ENCODE measurements around the gene PPM1H. TPM values are rescaled to one million over a fixed set of nuclear protein-coding genes. Genes with fewer than 3 reads are reported as not detected.

The PPM1H gene
- total and polyA plus RNA-seq, 7 donors, result 0.92 to 4.3 (median 3.0) TPM

- intact Hi-C loops (cut with DNase I), result no loop called here
- H3K4me1 ChIP-seq, result peaks cover 0 to 8% (median 4%) of the 10 kb centered on the region in 4 donors
- DNase-seq, result no peak
- 89 to 92% methylated on average over 2 of the region's 2 CpGs for WGBS, 2 donors
- H3K36me3 ChIP-seq, result no peaks in the 10 kb centered on the region
- H3K27me3 ChIP-seq, result no peaks in the 10 kb centered on the region
- no peaks in the 10 kb centered on the region for H3K9me3 ChIP-seq
- TF ChIP-seq POLR2AphosphoS5 (IDR thresholded peaks at IDR 0.05) (no peak), POLR2A (IDR thresholded peaks at IDR 0.05) (no peak)
- H3K27ac ChIP-seq, result no peak overlapping the region
- H3K4me3 ChIP-seq, result no peak overlapping the region
These were observed 72.6 kb downstream of the PPM1H start for GRCh38 chr12:62862259-62862881.

- no peak for DNase-seq
- no peaks in the 10 kb centered on the region for H3K27me3 ChIP-seq
- H3K4me3 ChIP-seq, result no peak overlapping the region
- H3K4me1 ChIP-seq, result peaks cover 0 to under 1% (median under 1%) of the 10 kb centered on the region in 4 donors
- no peaks in the 10 kb centered on the region for H3K9me3 ChIP-seq
- no peak overlapping the region for H3K27ac ChIP-seq
- TF ChIP-seq POLR2A (IDR thresholded peaks at IDR 0.05) (no peak), EP300 (IDR thresholded peaks at IDR 0.05) (no peak), CTCF (IDR thresholded peaks at IDR 0.05) (no peak), POLR2AphosphoS5 (IDR thresholded peaks at IDR 0.05) (no peak)
- intact Hi-C loops (cut with DNase I), result no loop called here
- H3K36me3 ChIP-seq, result no peaks in the 10 kb centered on the region
- WGBS, 2 donors, result 75 to 77% methylated on average over 4 of the region's 4 CpGs
These were observed 73.4 kb downstream of the PPM1H start for GRCh38 chr12:62861586-62861985.

GRCh38 chr12:62860501-62861411, 74.2 kb downstream of the PPM1H start:
- Histone ChIP-seq H3K4me1 (no peaks in the 10 kb centered on the region), H3K4me3 (no peak overlapping the region), H3K27ac (no peak overlapping the region), H3K36me3 (no peaks in the 10 kb centered on the region), H3K27me3 (no peaks in the 10 kb centered on the region), H3K9me3 (no peaks in the 10 kb centered on the region)
- 77 to 81% methylated on average over 10 of the region's 10 CpGs for WGBS, 2 donors
- DNase-seq, result no peak
- TF ChIP-seq POLR2AphosphoS5 (IDR thresholded peaks at IDR 0.05) (no peak), EP300 (IDR thresholded peaks at IDR 0.05) (no peak), CTCF (IDR thresholded peaks at IDR 0.05) (no peak), POLR2A (IDR thresholded peaks at IDR 0.05) (no peak)
- intact Hi-C loops (cut with DNase I), result no loop called here

GRCh38 chr12:62860020-62860419, 74.9 kb downstream of the PPM1H start:
- H3K4me1 ChIP-seq, result no peaks in the 10 kb centered on the region
- 76 to 82% methylated on average over 5 of the region's 5 CpGs for WGBS, 2 donors

More at GRCh38 chr12:62860020-62860419, 74.9 kb downstream of the PPM1H start:
- Histone ChIP-seq H3K27ac (no peak overlapping the region), H3K4me3 (no peak overlapping the region), H3K27me3 (no peaks in the 10 kb centered on the region), H3K36me3 (no peaks in the 10 kb centered on the region), H3K9me3 (no peaks in the 10 kb centered on the region)
- intact Hi-C loops (cut with DNase I), result no loop called here
- TF ChIP-seq POLR2A (IDR thresholded peaks at IDR 0.05) (no peak), CTCF (IDR thresholded peaks at IDR 0.05) (no peak), EP300 (IDR thresholded peaks at IDR 0.05) (no peak), POLR2AphosphoS5 (IDR thresholded peaks at IDR 0.05) (no peak)
- DNase-seq, result no peak

Data from sigmoid colon (tissue), 7 donors.